ENCODE data around the gene IL16. TPM values are rescaled to one million over a fixed set of nuclear protein-coding genes. Genes with fewer than 3 reads are reported as not detected.

Gene IL16
- total RNA-seq, 2 donors from 2014 or later = 87.1 to 104 TPM

DNA sequence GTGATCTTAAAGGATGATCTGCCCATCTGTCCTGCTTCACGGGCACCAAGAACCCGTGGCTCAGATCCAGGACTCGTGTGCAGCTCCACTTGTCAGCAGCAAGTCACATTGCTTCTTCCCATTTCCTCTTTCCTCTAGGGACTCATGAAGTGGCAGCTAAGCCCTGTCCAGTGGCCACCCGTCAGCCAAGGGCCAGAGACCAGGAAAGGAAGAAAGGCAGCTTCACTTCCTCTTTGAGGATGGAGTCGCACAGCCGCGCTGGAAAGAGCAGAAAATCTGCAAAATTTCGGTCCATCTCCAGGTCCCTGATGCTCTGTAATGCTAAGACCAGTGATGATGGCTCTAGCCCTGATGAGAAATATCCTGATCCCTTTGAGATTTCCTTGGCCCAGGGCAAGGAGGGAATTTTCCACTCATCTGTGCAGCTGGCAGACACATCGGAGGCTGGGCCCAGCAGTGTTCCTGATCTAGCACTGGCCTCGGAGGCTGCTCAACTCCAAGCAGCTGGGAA is 28.5 kb downstream of the IL16 start:
- Mint-ChIP-seq H3K4me3 (no peak overlapping the region), H3K36me3 (ENCODE audit: low read depth) (no peaks in the 10 kb centered on the region), H3K4me1 (peaks cover 2% of the 10 kb centered on the region), H3K27me3 (peaks cover 46% of the 10 kb centered on the region), H3K27ac (no peak overlapping the region)
- DNase-seq (no peak), ATAC-seq (no peak)
- H3K9me3 ChIP-seq (ENCODE audit: control insufficient read depth, low read length, poor library complexity, severe bottlenecking) = no peaks in the 10 kb centered on the region

DNA sequence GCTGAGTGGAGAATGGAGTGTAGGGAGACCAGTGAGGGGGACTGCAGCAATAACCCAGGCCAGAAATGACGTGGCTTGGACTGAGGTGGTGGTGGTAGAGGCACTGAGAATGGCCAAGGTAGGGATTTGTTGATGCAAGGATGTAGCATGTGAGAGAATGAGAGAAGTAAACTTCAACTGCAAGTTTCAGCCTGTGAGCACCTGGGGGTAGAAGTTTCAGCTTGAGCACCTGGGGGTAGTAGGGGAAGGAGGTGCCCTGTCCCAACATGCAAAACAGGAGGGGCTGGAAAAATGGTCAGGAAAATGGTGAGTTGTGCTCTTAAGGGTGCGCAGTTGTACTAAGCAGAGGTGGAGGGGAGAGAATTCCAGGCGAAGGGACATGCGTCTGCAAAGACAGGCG is 31.0 kb downstream of the IL16 start:
- peaks cover 4% of the 10 kb centered on the region for H3K4me1 Mint-ChIP-seq
- ATAC-seq (no peak), DNase-seq (no peak)
- H3K9me3 ChIP-seq (ENCODE audit: control insufficient read depth, low read length, poor library complexity, severe bottlenecking) = no peaks in the 10 kb centered on the region
- no peak overlapping the region for H3K4me3 Mint-ChIP-seq
- no peak overlapping the region for H3K27ac Mint-ChIP-seq
- peaks cover 28% of the 10 kb centered on the region for H3K27me3 Mint-ChIP-seq
- no peaks in the 10 kb centered on the region for H3K36me3 Mint-ChIP-seq (ENCODE audit: low read depth)

DNA sequence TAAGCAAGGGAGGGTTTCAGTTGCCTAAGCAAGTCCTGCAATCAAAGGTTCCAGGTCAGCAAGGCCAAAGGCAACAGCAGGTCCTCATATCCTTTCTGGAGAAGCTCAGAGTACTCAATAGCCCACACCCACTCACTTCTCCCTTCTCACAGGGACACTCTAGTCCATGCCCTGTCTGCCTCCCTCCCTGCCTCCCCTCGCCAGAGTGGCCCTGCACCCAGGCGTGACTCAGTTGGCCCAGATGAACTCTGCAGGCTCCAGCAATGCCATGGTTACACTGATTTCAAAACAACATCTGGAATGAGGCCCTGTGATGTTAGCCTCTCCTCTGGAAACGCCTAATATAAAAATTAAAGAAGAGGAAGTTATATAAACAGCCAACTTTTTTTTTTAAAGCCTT is 32.9 kb downstream of the IL16 start:
- Mint-ChIP-seq H3K4me1 (peaks cover 4% of the 10 kb centered on the region), H3K4me3 (no peak overlapping the region), H3K36me3 (ENCODE audit: low read depth) (no peaks in the 10 kb centered on the region), H3K27me3 (peaks cover 16% of the 10 kb centered on the region), H3K27ac (no peak overlapping the region)
- ATAC-seq (no peak), DNase-seq (no peak)
- H3K9me3 ChIP-seq (ENCODE audit: control insufficient read depth, low read length, poor library complexity, severe bottlenecking) = no peaks in the 10 kb centered on the region

DNA sequence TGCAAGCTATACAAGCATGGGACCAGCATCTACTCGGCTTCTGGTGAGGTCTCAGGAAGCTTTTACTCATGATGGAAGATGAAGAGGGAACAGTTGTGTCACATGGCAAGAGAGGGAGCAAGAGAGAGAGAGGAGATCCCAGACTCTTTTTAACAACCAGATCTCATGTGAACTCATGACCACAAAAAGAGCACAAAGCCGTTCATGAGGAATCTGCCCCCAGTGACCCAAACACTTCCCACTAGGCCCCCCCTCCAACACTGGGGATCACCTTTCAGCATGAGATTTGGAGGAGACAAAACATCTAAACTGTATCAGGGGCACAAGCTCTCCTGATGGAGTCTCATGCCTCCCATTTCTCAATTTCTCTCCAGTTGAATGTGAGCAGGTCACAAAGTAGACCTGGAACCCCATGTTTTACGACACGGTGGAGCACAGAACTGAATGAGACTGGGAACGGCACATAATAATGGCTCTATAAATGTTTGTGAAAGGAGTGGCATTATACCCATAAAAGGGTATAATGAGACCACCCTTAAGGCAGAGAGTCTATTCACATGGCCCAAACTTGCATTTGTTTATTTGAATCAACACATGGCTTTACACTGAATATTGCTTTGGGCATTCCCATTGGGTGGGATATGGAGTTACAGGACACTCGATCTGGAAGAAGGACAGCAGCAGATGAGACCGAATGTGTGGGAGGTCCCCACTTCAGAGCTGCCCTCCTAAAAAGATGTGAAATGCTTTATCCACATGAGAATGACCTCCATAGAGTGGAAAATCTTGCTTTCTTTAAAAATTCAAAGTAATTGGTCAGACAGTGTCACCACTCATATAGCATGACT is 38.8 kb downstream of the IL16 start:
- Mint-ChIP-seq H3K4me1 (peaks cover 2% of the 10 kb centered on the region), H3K4me3 (no peak overlapping the region), H3K27ac (no peak overlapping the region), H3K36me3 (ENCODE audit: low read depth) (no peaks in the 10 kb centered on the region), H3K27me3 (no peaks in the 10 kb centered on the region)
- no peaks in the 10 kb centered on the region for H3K9me3 ChIP-seq (ENCODE audit: control insufficient read depth, low read length, poor library complexity, severe bottlenecking)
- no peak for DNase-seq
- ATAC-seq = no peak

DNA sequence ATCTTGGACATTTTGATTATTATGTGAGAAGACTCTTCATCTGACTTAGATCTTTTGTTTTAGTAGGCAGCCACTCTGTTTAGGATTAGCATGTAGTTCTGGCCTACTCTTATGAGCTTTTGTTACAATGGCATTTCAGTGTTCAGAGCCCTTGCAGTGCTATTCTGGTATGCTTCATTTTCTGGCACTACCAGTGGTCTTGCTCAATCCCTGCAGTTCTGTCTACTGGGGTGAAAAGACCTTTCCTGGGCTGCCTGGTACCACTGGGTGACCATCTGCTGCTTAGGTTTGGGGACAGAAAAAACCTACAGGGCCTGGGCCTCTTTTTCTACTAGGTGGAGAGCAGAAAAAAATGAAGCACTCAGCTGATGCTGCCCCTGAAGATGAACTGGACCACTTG is 42.5 kb downstream of the IL16 start:
- Mint-ChIP-seq H3K27ac (no peak overlapping the region), H3K36me3 (ENCODE audit: low read depth) (no peaks in the 10 kb centered on the region), H3K27me3 (no peaks in the 10 kb centered on the region), H3K4me1 (no peaks in the 10 kb centered on the region), H3K4me3 (no peak overlapping the region)
- H3K9me3 ChIP-seq (ENCODE audit: control insufficient read depth, low read length, poor library complexity, severe bottlenecking) = no peaks in the 10 kb centered on the region
- DNase-seq = no peak
- no peak for ATAC-seq

DNA sequence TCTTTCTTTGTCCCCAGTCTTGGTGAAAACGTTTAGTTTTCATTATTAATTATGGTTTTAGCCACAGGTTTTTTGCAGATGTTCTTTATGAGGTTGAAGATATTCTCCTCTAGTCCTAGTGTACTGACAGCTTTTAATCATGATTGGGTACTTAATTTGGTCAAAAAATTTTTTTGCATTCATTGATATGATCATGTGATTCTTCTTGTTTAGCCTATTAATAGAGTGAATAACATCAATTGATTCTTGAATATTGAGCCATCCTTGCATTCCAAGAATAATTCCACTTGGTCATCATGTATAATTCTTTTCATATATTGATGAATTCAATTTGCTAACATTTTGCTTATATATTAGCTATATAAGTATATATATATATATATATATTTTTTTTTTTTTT is 46.1 kb downstream of the IL16 start:
- Mint-ChIP-seq H3K4me1 (no peaks in the 10 kb centered on the region), H3K27ac (no peak overlapping the region), H3K4me3 (no peak overlapping the region), H3K36me3 (ENCODE audit: low read depth) (no peaks in the 10 kb centered on the region), H3K27me3 (no peaks in the 10 kb centered on the region)
- DNase-seq (no peak), ATAC-seq (no peak)
- H3K9me3 ChIP-seq (ENCODE audit: control insufficient read depth, low read length, poor library complexity, severe bottlenecking) = no peaks in the 10 kb centered on the region

DNA sequence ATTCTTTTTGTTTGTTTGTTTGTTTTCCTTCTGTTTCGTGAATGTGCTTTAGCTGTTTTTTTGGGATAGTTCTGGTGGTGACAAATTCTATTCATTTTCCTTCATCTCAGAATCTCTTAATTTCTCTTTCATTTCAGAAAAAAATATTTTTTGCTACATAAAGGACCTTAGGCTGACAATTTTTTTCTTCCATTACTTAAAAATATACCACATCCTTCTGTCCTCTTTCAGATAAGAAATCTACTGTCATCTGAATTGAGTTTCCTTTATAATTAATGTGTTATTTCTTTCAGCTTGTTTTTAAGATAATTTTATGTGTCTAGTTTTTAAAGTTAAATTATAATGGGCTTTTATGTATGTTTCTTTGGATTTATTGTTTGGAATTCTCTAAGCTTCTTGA is 47.6 kb downstream of the IL16 start:
- Mint-ChIP-seq H3K27me3 (no peaks in the 10 kb centered on the region), H3K4me1 (no peaks in the 10 kb centered on the region), H3K4me3 (no peak overlapping the region), H3K36me3 (ENCODE audit: low read depth) (no peaks in the 10 kb centered on the region), H3K27ac (no peak overlapping the region)
- H3K9me3 ChIP-seq (ENCODE audit: control insufficient read depth, low read length, poor library complexity, severe bottlenecking) = no peaks in the 10 kb centered on the region
- DNase-seq = no peak
- no peak for ATAC-seq

DNA sequence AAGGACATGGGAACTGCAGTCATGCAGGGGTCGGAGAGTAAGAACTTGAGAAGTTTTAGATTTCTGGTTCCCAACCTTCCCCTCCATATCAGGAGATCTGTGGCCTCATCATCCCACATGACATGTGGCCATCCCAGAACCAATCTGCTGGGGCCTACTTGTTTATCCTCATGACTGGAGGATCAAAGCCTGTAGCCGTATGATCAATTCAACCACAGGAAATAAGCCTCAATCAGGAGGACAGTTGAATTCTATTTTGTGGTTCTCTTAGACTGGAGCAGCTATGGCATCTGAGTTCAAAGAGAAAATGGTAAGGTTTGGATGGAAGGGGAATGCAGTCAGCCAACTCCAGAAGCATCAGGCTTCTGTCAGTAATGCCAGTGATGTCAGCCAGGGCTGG is 57.2 kb downstream of the IL16 start:
- peaks cover 42% of the 10 kb centered on the region for H3K27me3 Mint-ChIP-seq
- no peak for ATAC-seq
- no peaks in the 10 kb centered on the region for H3K9me3 ChIP-seq (ENCODE audit: control insufficient read depth, low read length, poor library complexity, severe bottlenecking)
- H3K36me3 Mint-ChIP-seq (ENCODE audit: low read depth) = peaks cover 2% of the 10 kb centered on the region
- H3K4me3 Mint-ChIP-seq = no peak overlapping the region
- H3K4me1 Mint-ChIP-seq = peaks cover 2% of the 10 kb centered on the region
- no peak for DNase-seq
- no peak overlapping the region for H3K27ac Mint-ChIP-seq

DNA sequence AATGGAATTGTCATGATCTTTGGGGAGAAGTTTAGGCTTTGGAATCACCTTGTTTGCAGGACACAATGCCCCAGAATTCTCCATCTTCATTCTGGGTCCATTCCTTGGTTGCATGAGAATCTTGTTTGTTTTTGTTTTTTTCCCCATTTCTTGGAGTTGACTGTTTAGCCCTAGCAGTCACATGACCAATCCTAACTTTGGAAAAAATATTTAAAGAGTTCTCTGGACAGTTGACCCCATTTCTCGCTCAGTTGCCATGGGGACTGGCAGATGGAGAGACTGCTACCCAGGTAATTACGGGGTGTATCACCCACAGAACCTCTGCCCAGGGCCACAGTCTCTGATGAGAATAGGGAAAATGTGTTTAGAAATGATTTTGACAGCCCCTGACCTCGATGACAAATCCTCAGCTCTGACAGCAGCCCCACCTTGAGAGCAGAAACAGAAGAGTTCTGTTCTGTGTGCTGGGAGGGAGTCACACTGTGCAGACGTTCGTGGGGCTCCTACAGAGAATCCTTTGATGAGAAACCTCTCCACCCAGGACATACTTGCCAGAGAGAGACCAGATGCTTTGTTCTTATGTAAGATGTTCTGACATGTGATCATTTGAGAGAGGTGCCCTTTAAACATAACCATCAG is 57.7 kb downstream of the IL16 start:
- H3K36me3 Mint-ChIP-seq (ENCODE audit: low read depth) = peaks cover 2% of the 10 kb centered on the region
- no peak overlapping the region for H3K4me3 Mint-ChIP-seq
- H3K4me1 Mint-ChIP-seq = peaks cover 2% of the 10 kb centered on the region
- peaks cover 42% of the 10 kb centered on the region for H3K27me3 Mint-ChIP-seq
- no peaks in the 10 kb centered on the region for H3K9me3 ChIP-seq (ENCODE audit: control insufficient read depth, low read length, poor library complexity, severe bottlenecking)
- DNase-seq = no peak
- no peak overlapping the region for H3K27ac Mint-ChIP-seq
- ATAC-seq = no peak

DNA sequence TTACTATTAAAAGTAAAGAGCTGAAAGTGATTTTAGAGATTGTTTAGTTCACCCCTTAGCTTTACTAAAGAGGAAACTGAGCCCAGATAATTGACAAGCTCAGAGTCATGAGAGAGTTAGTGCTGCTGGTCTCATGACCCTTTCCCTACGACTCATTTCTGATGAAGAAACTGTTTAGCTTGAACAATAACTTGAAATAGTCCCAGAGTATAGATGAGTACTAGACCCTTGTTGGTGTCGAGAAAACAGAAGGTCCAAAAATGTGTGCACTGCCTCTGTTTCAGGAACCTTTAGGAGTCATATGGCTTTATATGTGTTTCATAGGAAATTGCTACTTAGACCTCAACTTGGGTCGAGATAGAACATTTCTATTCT is 58.2 kb downstream of the IL16 start:
- DNase-seq (no peak), ATAC-seq (no peak)
- H3K4me1 Mint-ChIP-seq = peaks cover 2% of the 10 kb centered on the region
- H3K4me3 Mint-ChIP-seq = no peak overlapping the region
- H3K27me3 Mint-ChIP-seq = peaks cover 45% of the 10 kb centered on the region
- no peaks in the 10 kb centered on the region for H3K9me3 ChIP-seq (ENCODE audit: control insufficient read depth, low read length, poor library complexity, severe bottlenecking)
- peaks cover 2% of the 10 kb centered on the region for H3K36me3 Mint-ChIP-seq (ENCODE audit: low read depth)
- H3K27ac Mint-ChIP-seq = no peak overlapping the region

DNA sequence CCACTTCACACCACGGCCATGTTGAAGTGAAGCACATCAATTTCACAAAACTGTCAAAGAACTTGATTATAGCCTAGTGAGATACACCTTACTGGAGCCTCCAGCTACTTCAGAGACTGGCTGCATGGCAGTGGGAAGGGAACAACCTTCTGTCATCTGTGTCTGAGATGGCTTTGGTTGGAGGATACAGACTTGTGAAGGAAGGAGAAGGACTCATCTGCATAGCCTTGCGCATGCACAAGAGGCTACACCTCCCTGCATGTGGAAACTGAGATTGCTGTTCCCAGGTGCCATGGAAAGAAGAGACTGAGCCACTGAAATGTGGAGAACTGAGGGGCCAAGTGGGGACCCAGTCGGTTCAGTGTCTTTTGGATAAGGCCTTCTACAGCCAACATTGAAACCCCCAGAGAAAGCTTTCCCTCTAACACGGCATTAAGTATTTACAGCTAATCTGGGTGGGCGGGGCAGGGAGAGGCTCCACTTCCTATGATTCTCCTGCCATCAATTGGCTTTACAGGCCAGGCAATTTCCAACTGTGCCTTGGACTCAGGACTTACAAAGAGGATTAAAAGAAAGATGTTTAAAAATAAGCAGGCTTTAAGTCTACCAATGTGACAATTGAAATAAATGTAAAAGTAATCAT is 58.8 kb downstream of the IL16 start:
- H3K4me3 Mint-ChIP-seq = no peak overlapping the region
- peaks cover 47% of the 10 kb centered on the region for H3K27me3 Mint-ChIP-seq
- H3K4me1 Mint-ChIP-seq = peaks cover 2% of the 10 kb centered on the region
- no peaks in the 10 kb centered on the region for H3K9me3 ChIP-seq (ENCODE audit: control insufficient read depth, low read length, poor library complexity, severe bottlenecking)
- H3K27ac Mint-ChIP-seq = no peak overlapping the region
- DNase-seq (no peak), ATAC-seq (no peak)
- H3K36me3 Mint-ChIP-seq (ENCODE audit: low read depth) = peaks cover 2% of the 10 kb centered on the region

DNA sequence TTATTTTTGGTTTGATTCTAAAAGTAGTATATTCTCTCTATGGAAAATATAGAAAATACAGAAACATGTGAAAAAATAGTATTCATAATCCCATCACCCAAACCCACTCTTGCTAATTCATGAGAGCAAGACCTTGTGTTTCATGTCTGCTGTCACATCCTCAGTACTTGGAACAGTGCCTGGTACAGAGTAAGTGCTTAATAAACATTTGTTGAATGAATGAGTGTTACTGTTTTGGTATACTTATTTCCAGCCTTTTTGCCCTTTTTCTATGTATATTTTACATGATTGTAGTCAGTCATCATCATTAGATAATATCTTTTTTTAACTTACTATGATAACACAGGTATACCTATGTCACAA is 59.3 kb downstream of the IL16 start:
- peaks cover 2% of the 10 kb centered on the region for H3K36me3 Mint-ChIP-seq (ENCODE audit: low read depth)

DNA sequence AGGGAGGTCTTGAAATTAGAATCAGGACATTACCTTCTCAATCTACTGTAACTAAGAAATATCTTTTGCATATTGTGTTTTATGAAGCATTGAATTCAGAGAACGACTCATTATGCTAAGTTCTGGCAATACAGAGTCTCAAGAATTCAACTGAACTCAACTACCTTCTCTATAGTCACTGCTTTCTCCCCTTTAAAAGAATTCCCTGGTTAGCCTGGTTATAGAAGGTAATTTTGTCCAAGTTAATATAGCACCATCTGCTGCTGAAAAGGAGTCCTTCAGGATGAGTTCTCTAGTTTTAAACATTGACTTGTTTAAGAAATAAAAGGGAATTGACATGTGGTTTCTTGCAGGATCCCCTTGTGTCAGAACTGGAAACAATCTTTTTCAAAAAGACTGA is 60.2 kb downstream of the IL16 start:
- Mint-ChIP-seq H3K4me3 (no peak overlapping the region), H3K4me1 (peaks cover 2% of the 10 kb centered on the region), H3K27me3 (peaks cover 44% of the 10 kb centered on the region), H3K27ac (no peak overlapping the region), H3K36me3 (ENCODE audit: low read depth) (peaks cover 2% of the 10 kb centered on the region)
- no peak for DNase-seq
- H3K9me3 ChIP-seq (ENCODE audit: control insufficient read depth, low read length, poor library complexity, severe bottlenecking) = no peaks in the 10 kb centered on the region
- no peak for ATAC-seq

More for the DNA sequence above, 59.3 kb downstream of the IL16 start:
- H3K27ac Mint-ChIP-seq = no peak overlapping the region
- DNase-seq (no peak), ATAC-seq (no peak)
- H3K27me3 Mint-ChIP-seq = peaks cover 47% of the 10 kb centered on the region
- no peak overlapping the region for H3K4me3 Mint-ChIP-seq
- H3K4me1 Mint-ChIP-seq = peaks cover 2% of the 10 kb centered on the region
- H3K9me3 ChIP-seq (ENCODE audit: control insufficient read depth, low read length, poor library complexity, severe bottlenecking) = no peaks in the 10 kb centered on the region

All from T-helper 17 cell (primary cell).